H9 (cell line): ENCODE measurements around the gene PPP1CA. TPM values are rescaled to one million over a fixed set of nuclear protein-coding genes. Genes with fewer than 3 reads are reported as not detected.

ENCODE experiments used
- DNase-seq: peaks from one replicate; pipeline ENCODE4 v3.0.0-alpha.2; 2017
- H2AFZ ChIP-seq: one replicate; pipeline ENCODE4 v1.6.1; 2013; ENCODE audit warnings: mild to moderate bottlenecking, low read length, control low read depth, moderate library complexity
- H2AK5ac ChIP-seq: 2 replicates; pipeline ENCODE4 v1.6.1; 2013; ENCODE audit warnings: low read length, control low read depth, mixed read lengths; ENCODE audit not compliant: insufficient read length
- H2BK120ac ChIP-seq: one replicate; pipeline ENCODE4 v1.6.1; 2013; ENCODE audit warnings: low read depth, mild to moderate bottlenecking, low read length, control low read depth, inconsistent platforms; ENCODE audit not compliant: poor library complexity, severe bottlenecking
- H2BK12ac ChIP-seq: 2 replicates; pipeline ENCODE4 v1.6.1; 2013; ENCODE audit warnings: low read length, control low read depth, mixed read lengths, low read depth; ENCODE audit not compliant: insufficient read length
- H2BK15ac ChIP-seq: 2 replicates; pipeline ENCODE4 v1.6.1; 2013; ENCODE audit warnings: low read depth, low read length, control low read depth
- H2BK20ac ChIP-seq: one replicate; pipeline ENCODE4 v1.6.1; 2013; ENCODE audit warnings: low read depth, mild to moderate bottlenecking, low read length, control low read depth, inconsistent platforms; ENCODE audit not compliant: poor library complexity, severe bottlenecking
- H2BK5ac ChIP-seq: 2 replicates; pipeline ENCODE4 v1.6.1; 2013; ENCODE audit warnings: low read length, control low read depth, mixed read lengths; ENCODE audit not compliant: insufficient read length
- H3K14ac ChIP-seq: 2 replicates; pipeline ENCODE4 v1.6.1; 2013; ENCODE audit warnings: low read length, control low read depth; ENCODE audit not compliant: insufficient read depth
- H3K18ac ChIP-seq: 2 replicates; pipeline ENCODE4 v1.6.1; 2013; ENCODE audit warnings: low read depth, mild to moderate bottlenecking, mixed read lengths, low read length, control low read depth; ENCODE audit not compliant: insufficient read length
- H3K23ac ChIP-seq: 2 replicates; pipeline ENCODE4 v1.6.1; 2013; ENCODE audit warnings: low read length, control low read depth, mixed read lengths, low read depth; ENCODE audit not compliant: insufficient read length
- H3K23me2 ChIP-seq: 2 replicates; pipeline ENCODE4 v1.6.1; 2013; ENCODE audit warnings: low read depth, mild to moderate bottlenecking, mixed read lengths, low read length, control low read depth; ENCODE audit not compliant: insufficient read length, poor library complexity, severe bottlenecking
- H3K27ac ChIP-seq: 2 replicates; pipeline ENCODE4 v1.5.1; 2013; ENCODE audit warnings: low read length, control low read depth, mixed read lengths, low read depth; ENCODE audit not compliant: insufficient read length
- H3K27me3 ChIP-seq: 2 replicates; pipeline ENCODE4 v1.6.1; 2013; ENCODE audit warnings: low read length, control low read depth, inconsistent platforms; ENCODE audit not compliant: insufficient read depth
- H3K4ac ChIP-seq: 2 replicates; pipeline ENCODE4 v1.6.1; 2013; ENCODE audit warnings: low read depth, mild to moderate bottlenecking, control low read depth, inconsistent platforms, low read length, moderate library complexity
- H3K4me1 ChIP-seq: 2 replicates; pipeline ENCODE4 v1.6.1; 2013; ENCODE audit warnings: low read length, control low read depth, inconsistent platforms; ENCODE audit not compliant: insufficient read depth
- H3K4me2 ChIP-seq: 2 replicates; pipeline ENCODE4 v1.6.1; 2013; ENCODE audit warnings: low read length, control low read depth, mixed read lengths; ENCODE audit not compliant: insufficient read length, insufficient read depth
- H3K56ac ChIP-seq: 2 replicates; pipeline ENCODE4 v1.6.1; 2013; ENCODE audit warnings: low read depth, mild to moderate bottlenecking, mixed read lengths, low read length, control low read depth; ENCODE audit not compliant: insufficient read length
- H3K79me1 ChIP-seq: 2 replicates; pipeline ENCODE4 v1.6.1; 2013; ENCODE audit warnings: low read depth, mild to moderate bottlenecking, moderate library complexity, low read length, control low read depth, inconsistent platforms; ENCODE audit not compliant: insufficient read depth, poor library complexity, severe bottlenecking
- H3K79me2 ChIP-seq: 2 replicates; pipeline ENCODE4 v1.6.1; 2013; ENCODE audit warnings: low read length, control low read depth, inconsistent platforms; ENCODE audit not compliant: insufficient read depth
- H3K9ac ChIP-seq: 2 replicates; pipeline ENCODE4 v1.6.1; 2013; ENCODE audit warnings: low read length, control low read depth, mixed read lengths; ENCODE audit not compliant: insufficient read length; ENCODE audit errors: extremely low read depth
- H3K9me3 ChIP-seq: one replicate; pipeline ENCODE4 v1.6.1; 2013; ENCODE audit warnings: low read depth, low read length, inconsistent platforms; ENCODE audit not compliant: control insufficient read depth
- H3T11ph ChIP-seq: one replicate; pipeline ENCODE4 v1.6.1; 2013; ENCODE audit warnings: mild to moderate bottlenecking, low read length, control low read depth, inconsistent platforms
- H4K20me1 ChIP-seq: one replicate; pipeline ENCODE4 v1.6.1; 2013; ENCODE audit not compliant: control insufficient read depth, insufficient read length, insufficient read depth
- H4K5ac ChIP-seq: 2 replicates; pipeline ENCODE4 v1.6.1; 2013; ENCODE audit warnings: low read depth, mild to moderate bottlenecking, mixed read lengths, low read length, control low read depth; ENCODE audit not compliant: insufficient read length
- H4K8ac ChIP-seq: replicated peaks from 2 replicates; pipeline ENCODE4 v1.6.1; 2013; ENCODE audit warnings: low read length, control low read depth, mixed read lengths, low read depth; ENCODE audit not compliant: insufficient read length
- H4K91ac ChIP-seq: 2 replicates; pipeline ENCODE4 v1.6.1; 2013; ENCODE audit warnings: low read depth, mild to moderate bottlenecking, moderate library complexity, mixed read lengths, low read length, control low read depth; ENCODE audit not compliant: insufficient read length
- H3K27ac Mint-ChIP-seq, 3 experiments: 2 replicates in 2 of 3; 3 replicates in 1 of 3; pipeline ENCODE4 v1.8.0; 2020 to 2021; ENCODE audit warnings: mixed read lengths in 3 of 3, mild to moderate bottlenecking in 1 of 3, moderate library complexity in 1 of 3
- H3K27me3 Mint-ChIP-seq: 2 replicates; pipeline ENCODE4 v1.8.0; 2021; ENCODE audit warnings: low read depth, mild to moderate bottlenecking, moderate library complexity, mixed read lengths
- H3K36me3 Mint-ChIP-seq, 3 experiments: 2 replicates in 2 of 3; 3 replicates in 1 of 3; pipeline ENCODE4 v1.8.0; 2020 to 2021; ENCODE audit warnings: low read depth in 3 of 3, mixed read lengths in 3 of 3; ENCODE audit not compliant: insufficient read depth in 1 of 3
- H3K4me1 Mint-ChIP-seq, 2 experiments: 2 replicates each; pipeline ENCODE4 v1.8.0; 2020; ENCODE audit warnings: mixed read lengths in 2 of 2
- H3K4me3 Mint-ChIP-seq, 2 experiments: 2 replicates in 1 of 2; 3 replicates in 1 of 2; pipeline ENCODE4 v1.8.0; 2020 to 2021; ENCODE audit warnings: mild to moderate bottlenecking in 2 of 2, mixed read lengths in 2 of 2, moderate library complexity in 1 of 2
- H3K9me3 Mint-ChIP-seq, 2 experiments: 2 replicates in 1 of 2; 3 replicates in 1 of 2; pipeline ENCODE4 v1.8.0; 2020; ENCODE audit warnings: mild to moderate bottlenecking in 2 of 2, mixed read lengths in 2 of 2, moderate library complexity in 1 of 2
- WGBS: extraction: QIAGEN DNeasy Blood & Tissue Kit; methylation state at CpG from one replicate; pipeline ENCODE4 v1.1.7; 2013; ENCODE audit warnings: missing lambda C conversion rate, low lambda C conversion rate, mixed read lengths; ENCODE audit not compliant: insufficient read length; ENCODE audit errors: extremely low coverage; 5-methylcytosine and 5-hydroxymethylcytosine counted together
- total RNA-seq: library from RNA; stranded (reverse); gene quantifications from 2 replicates; pipeline ENCODE4 v1.2.1, GENCODE V29; 2021
- TF ChIP-seq, protein P1 (sequence below): fragments of 200-600 bp; sonication (generic); conservative IDR thresholded peaks from 3 replicates; pipeline ENCODE4 v1.8.0; 2021; ENCODE audit warnings: antibody characterized with exemption, mild to moderate bottlenecking

The PPP1CA gene
- total RNA-seq, 1 experiment from 2014 or later = 205 TPM

DNA sequence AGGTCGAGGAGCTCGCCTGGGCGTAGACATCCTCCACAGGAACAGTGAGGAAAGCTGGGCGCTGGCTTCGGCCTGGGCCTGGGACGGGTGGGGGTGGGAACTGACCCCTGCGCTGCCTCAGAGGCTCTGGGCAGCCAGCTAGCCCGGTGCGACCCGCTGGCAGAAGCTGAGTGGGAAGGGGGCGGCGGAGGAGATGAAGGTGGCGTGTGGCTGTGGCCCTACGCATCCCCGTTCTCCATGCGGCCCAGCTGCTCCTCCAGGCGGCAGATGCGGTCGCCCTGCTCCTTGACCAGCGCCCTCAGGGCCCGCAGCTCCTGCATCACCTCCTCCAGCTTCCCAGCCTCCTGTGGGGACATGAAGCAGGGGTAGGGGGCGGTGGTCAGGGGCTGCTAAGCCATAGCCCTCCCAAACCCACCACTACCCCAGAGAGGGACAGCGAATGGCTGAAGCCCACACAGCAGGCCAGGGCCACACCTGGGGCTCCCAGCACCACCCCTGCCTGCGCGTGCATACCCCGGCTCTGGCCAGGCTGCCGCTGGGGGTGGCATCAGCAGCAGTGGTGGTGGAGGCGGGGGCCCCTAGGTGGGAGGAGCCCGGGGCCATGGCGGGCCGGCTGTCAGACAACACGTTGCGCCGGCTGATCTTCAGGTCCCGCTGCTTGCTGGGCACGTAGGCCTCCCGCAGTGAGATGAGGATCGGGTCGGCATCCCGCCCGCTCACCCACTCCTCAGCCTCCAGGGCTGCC, 36.7 kb upstream of the PPP1CA start:
- Histone ChIP-seq H4K5ac (no peak overlapping the region), H3K27ac (no peak overlapping the region)

More for the DNA sequence above, 36.7 kb upstream of the PPP1CA start:
- Mint-ChIP-seq H3K4me3 (no peak overlapping the region), H3K36me3 (peaks cover 10 to 44% (median 40%) of the 10 kb centered on the region in 3 experiments; a peak in 6 of 7 replicates), H3K4me1 (peaks cover 4 to 15% of the 10 kb centered on the region in 2 experiments), H3K27me3 (no peaks in the 10 kb centered on the region; the same call in 1 of the 2 replicates), H3K9me3 (no peaks in the 10 kb centered on the region), H3K27ac (peak overlapping the region in 1 of 3 experiments; percentile 47; a peak in 1 of 7 replicates)
- no peak overlapping the region for H2AFZ ChIP-seq
- no peak overlapping the region for H2AK5ac ChIP-seq
- no peak overlapping the region for H3T11ph ChIP-seq
- no peak overlapping the region for H3K56ac ChIP-seq
- H2BK5ac ChIP-seq = no peak overlapping the region
- H3K14ac ChIP-seq = no peak overlapping the region
- H3K79me2 ChIP-seq = no peaks in the 10 kb centered on the region
- no peaks in the 10 kb centered on the region for H4K20me1 ChIP-seq
- H3K23me2 ChIP-seq = peaks cover 4% of the 10 kb centered on the region
- H3K79me1 ChIP-seq = no peaks in the 10 kb centered on the region
- TF ChIP-seq, protein P1, sequence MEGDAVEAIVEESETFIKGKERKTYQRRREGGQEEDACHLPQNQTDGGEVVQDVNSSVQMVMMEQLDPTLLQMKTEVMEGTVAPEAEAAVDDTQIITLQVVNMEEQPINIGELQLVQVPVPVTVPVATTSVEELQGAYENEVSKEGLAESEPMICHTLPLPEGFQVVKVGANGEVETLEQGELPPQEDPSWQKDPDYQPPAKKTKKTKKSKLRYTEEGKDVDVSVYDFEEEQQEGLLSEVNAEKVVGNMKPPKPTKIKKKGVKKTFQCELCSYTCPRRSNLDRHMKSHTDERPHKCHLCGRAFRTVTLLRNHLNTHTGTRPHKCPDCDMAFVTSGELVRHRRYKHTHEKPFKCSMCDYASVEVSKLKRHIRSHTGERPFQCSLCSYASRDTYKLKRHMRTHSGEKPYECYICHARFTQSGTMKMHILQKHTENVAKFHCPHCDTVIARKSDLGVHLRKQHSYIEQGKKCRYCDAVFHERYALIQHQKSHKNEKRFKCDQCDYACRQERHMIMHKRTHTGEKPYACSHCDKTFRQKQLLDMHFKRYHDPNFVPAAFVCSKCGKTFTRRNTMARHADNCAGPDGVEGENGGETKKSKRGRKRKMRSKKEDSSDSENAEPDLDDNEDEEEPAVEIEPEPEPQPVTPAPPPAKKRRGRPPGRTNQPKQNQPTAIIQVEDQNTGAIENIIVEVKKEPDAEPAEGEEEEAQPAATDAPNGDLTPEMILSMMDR = no peak
- H2BK20ac ChIP-seq = no peak overlapping the region
- H3K27me3 ChIP-seq = no peaks in the 10 kb centered on the region
- DNase-seq = peak; percentile 58
- no peak overlapping the region for H2BK15ac ChIP-seq
- H3K4me2 ChIP-seq = no peak overlapping the region
- H3K9ac ChIP-seq = no peak overlapping the region
- H4K91ac ChIP-seq = no peak overlapping the region
- no peak overlapping the region for H4K8ac ChIP-seq
- H3K18ac ChIP-seq = no peak overlapping the region
- no peak overlapping the region for H3K4ac ChIP-seq
- no CpG with 5 or more reads among the region's 41 CpGs for WGBS
- H3K23ac ChIP-seq = no peak overlapping the region
- H2BK120ac ChIP-seq = no peak overlapping the region
- no peak overlapping the region for H2BK12ac ChIP-seq
- no peaks in the 10 kb centered on the region; the same call in 1 of the 2 replicates for H3K4me1 ChIP-seq
- H3K9me3 ChIP-seq = no peaks in the 10 kb centered on the region
